A549 treated with ZK216348 at 1 μM for 4 hours (cell line): ENCODE results near the gene CEP152. TPM values are rescaled to one million over a fixed set of nuclear protein-coding genes. Genes with fewer than 3 reads are reported as not detected.

Experiments
- total RNA-seq: library from RNA; stranded (reverse); fragments of 200-300 nt; extraction: Qiagen RNA extraction; gene quantifications from 5 replicates; pipeline ENCODE4 v1.2.3, GENCODE V29; 2022; ENCODE audit warnings: low read depth

Gene CEP152, protein sequence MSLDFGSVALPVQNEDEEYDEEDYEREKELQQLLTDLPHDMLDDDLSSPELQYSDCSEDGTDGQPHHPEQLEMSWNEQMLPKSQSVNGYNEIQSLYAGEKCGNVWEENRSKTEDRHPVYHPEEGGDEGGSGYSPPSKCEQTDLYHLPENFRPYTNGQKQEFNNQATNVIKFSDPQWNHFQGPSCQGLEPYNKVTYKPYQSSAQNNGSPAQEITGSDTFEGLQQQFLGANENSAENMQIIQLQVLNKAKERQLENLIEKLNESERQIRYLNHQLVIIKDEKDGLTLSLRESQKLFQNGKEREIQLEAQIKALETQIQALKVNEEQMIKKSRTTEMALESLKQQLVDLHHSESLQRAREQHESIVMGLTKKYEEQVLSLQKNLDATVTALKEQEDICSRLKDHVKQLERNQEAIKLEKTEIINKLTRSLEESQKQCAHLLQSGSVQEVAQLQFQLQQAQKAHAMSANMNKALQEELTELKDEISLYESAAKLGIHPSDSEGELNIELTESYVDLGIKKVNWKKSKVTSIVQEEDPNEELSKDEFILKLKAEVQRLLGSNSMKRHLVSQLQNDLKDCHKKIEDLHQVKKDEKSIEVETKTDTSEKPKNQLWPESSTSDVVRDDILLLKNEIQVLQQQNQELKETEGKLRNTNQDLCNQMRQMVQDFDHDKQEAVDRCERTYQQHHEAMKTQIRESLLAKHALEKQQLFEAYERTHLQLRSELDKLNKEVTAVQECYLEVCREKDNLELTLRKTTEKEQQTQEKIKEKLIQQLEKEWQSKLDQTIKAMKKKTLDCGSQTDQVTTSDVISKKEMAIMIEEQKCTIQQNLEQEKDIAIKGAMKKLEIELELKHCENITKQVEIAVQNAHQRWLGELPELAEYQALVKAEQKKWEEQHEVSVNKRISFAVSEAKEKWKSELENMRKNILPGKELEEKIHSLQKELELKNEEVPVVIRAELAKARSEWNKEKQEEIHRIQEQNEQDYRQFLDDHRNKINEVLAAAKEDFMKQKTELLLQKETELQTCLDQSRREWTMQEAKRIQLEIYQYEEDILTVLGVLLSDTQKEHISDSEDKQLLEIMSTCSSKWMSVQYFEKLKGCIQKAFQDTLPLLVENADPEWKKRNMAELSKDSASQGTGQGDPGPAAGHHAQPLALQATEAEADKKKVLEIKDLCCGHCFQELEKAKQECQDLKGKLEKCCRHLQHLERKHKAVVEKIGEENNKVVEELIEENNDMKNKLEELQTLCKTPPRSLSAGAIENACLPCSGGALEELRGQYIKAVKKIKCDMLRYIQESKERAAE (N-terminal part only)
- total RNA-seq = 2.5 to 11.5 TPM (median 4.2 TPM) in 5 replicates

DNA sequence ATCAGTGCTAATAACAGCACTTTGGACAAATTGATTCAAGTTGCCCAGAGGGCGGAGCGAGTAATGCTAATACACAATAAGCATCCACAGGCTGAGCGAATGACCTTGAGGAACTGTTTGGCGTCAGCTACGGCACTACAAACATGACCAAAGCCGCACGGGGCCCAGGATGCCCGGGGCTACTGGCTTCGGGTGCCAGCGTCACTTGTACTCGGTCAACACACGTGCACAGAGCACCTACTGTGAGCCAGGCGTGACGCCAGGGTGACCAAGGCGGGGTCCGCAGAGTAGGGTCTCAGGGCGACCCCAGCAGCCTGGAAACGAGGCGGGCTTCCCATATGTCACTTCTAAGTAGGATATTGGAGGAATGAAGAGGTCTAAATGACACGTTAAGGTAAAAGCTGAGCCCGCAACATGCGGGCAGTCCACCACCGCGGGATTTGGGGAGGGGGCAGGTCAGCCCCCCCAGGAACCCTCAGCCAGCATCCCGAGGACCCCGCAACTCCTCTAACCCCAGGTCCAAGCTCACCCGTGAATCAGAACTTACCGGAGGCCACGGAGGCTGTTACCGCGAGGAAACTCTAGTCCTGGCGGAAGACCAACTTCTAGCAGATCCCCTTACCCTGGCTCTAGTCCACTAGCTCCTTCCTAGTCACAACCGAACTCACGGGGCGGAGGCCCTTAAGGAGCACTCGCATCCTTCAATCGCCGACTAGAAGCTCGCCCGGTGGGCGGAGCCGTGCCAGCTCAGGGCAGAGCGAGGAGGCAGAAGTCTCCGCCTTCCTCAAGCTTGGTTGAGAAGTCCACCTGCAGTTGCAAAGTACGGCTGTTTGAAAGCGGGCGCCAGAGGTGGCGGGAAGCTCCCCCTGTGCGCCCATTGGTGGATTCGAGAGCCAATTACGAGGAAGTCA is at the start of gene CEP152:
CEP152 (minus strand) TSS at position 656 of the 911 bp plus-strand sequence. CDS start 5,420 bp downstream, outside the sequence.

Other genes starting within 250 kb of the CEP152 start
- 6.5 to 7.1 TPM (median 7.0 TPM) in 5 replicates for gene FBN1, start 165.4 kb downstream of the CEP152 start, total RNA-seq
- gene EID1, start 67.1 kb upstream of the CEP152 start, total RNA-seq = 108 to 138 TPM (median 116 TPM) in 5 replicates
- gene SHC4, start 152.8 kb upstream of the CEP152 start, total RNA-seq = 0.54 to 1.4 TPM (median 0.80 TPM) in 5 replicates
- 3.8 to 9.0 TPM (median 8.4 TPM) in 5 replicates for gene SECISBP2L, start 235.4 kb upstream of the CEP152 start, total RNA-seq